RWPE2 (cell line): ENCODE measurements around the gene ARFGEF3.

Experiments
- ATAC-seq: fragments of 200-7000 bp; cut with Tn5 transposase; 3 replicates; pipeline ENCODE4 v1.9.1; 2021; ENCODE audit warnings: low read depth
- DNase-seq: peaks from one replicate; pipeline ENCODE4 v3.0.0-alpha.2; 2020; ENCODE audit warnings: low spot score
- H3K27ac ChIP-seq: fragments of 450-650 bp; 2 replicates; pipeline ENCODE4 v1.5.1; 2017; ENCODE audit warnings: mild to moderate bottlenecking; ENCODE audit not compliant: poor library complexity, severe bottlenecking
- H3K27me3 ChIP-seq: fragments of 250-450 bp; sonication (Bioruptor Pico); 2 replicates; pipeline ENCODE4 v1.5.1; 2021; ENCODE audit warnings: mild to moderate bottlenecking, moderate library complexity; ENCODE audit not compliant: insufficient read depth, poor library complexity, severe bottlenecking
- H3K36me3 ChIP-seq: fragments of 250-450 bp; sonication (Bioruptor Pico); 2 replicates; pipeline ENCODE4 v1.5.1; 2020; ENCODE audit warnings: low read depth, mild to moderate bottlenecking, moderate library complexity
- H3K4me1 ChIP-seq: fragments of 250-450 bp; sonication (Bioruptor Pico); 2 replicates; pipeline ENCODE4 v1.5.1; 2021; ENCODE audit warnings: mild to moderate bottlenecking, moderate library complexity; ENCODE audit not compliant: insufficient read depth, poor library complexity, severe bottlenecking
- H3K4me3 ChIP-seq: fragments of 250-450 bp; sonication (Bioruptor Pico); 2 replicates; pipeline ENCODE4 v1.5.1; 2021; ENCODE audit warnings: mild to moderate bottlenecking, moderate library complexity; ENCODE audit not compliant: severe bottlenecking
- H3K9me3 ChIP-seq: fragments of 250-450 bp; sonication (Bioruptor Pico); 2 replicates; pipeline ENCODE4 v1.5.1; 2021; ENCODE audit warnings: mild to moderate bottlenecking, moderate library complexity; ENCODE audit not compliant: severe bottlenecking
- TF ChIP-seq, protein P1 (sequence below): fragments of 450-650 bp; IDR thresholded peaks from one replicate; pipeline ENCODE4 v1.5.1; 2017; ENCODE audit warnings: mild to moderate bottlenecking, moderate library complexity; ENCODE audit not compliant: poor library complexity, severe bottlenecking

The ARFGEF3 gene

DNA sequence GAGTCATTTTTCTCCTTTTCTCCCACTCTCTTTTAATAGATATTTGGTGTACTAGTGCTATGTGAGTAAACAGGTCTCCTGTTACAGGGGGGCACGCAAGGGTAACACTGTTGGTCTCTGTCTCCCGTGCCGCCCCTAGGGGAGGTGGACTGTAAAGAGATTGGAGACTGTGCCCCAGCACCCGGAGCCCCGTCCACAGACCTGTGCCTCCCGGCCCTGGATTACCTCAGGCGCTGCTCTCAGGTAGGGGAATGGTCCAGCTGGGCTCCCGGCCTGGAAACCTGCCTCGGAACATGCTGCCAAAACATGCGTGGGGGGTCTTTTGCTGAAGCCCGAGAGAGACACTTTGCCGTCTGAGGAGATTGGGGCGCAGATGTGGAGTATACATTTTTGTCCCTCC is 149.5 kb downstream of the ARFGEF3 start:
- Histone ChIP-seq H3K4me3 (no peak overlapping the region), H3K9me3 (no peaks in the 10 kb centered on the region), H3K27ac (no peak overlapping the region), H3K36me3 (no peaks in the 10 kb centered on the region), H3K4me1 (no peaks in the 10 kb centered on the region), H3K27me3 (no peaks in the 10 kb centered on the region)
- DNase-seq (no peak), ATAC-seq (no peak)
- TF ChIP-seq, protein P1, sequence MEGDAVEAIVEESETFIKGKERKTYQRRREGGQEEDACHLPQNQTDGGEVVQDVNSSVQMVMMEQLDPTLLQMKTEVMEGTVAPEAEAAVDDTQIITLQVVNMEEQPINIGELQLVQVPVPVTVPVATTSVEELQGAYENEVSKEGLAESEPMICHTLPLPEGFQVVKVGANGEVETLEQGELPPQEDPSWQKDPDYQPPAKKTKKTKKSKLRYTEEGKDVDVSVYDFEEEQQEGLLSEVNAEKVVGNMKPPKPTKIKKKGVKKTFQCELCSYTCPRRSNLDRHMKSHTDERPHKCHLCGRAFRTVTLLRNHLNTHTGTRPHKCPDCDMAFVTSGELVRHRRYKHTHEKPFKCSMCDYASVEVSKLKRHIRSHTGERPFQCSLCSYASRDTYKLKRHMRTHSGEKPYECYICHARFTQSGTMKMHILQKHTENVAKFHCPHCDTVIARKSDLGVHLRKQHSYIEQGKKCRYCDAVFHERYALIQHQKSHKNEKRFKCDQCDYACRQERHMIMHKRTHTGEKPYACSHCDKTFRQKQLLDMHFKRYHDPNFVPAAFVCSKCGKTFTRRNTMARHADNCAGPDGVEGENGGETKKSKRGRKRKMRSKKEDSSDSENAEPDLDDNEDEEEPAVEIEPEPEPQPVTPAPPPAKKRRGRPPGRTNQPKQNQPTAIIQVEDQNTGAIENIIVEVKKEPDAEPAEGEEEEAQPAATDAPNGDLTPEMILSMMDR = no peak

DNA sequence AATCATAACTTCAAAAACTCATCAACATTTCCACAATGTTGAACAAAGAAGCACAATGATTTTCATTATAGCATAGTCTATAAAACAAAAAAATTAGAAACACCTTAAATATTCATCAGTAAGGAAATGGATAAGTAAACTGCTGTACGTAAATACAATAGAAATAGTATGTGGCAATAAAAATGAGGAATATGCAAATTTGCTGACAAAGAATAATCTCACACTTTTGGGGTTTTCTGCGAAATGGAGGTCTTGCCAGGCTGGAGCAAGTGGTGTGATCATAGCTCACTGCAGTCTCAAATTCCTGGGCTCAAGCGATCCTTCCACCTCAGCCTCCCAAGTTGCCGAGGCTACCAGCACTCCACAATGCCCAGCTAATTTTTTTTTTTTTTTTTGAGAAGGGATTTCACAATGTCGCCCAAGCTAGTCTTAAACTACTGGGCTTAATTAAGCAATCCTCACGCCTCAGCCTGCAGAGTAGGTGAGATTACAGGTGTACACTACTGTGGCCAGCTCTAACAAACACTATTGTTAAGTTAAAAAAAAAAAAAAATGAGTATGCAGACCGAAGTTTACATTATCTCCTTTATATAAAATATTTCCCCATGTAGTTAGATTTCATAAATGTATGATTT is 157.1 kb downstream of the ARFGEF3 start:
- Histone ChIP-seq H3K4me3 (no peak overlapping the region), H3K36me3 (no peaks in the 10 kb centered on the region), H3K4me1 (no peaks in the 10 kb centered on the region), H3K9me3 (no peaks in the 10 kb centered on the region), H3K27ac (no peak overlapping the region), H3K27me3 (no peaks in the 10 kb centered on the region)
- no peak for DNase-seq
- ATAC-seq = no peak
- TF ChIP-seq, protein P1 = no peak

DNA sequence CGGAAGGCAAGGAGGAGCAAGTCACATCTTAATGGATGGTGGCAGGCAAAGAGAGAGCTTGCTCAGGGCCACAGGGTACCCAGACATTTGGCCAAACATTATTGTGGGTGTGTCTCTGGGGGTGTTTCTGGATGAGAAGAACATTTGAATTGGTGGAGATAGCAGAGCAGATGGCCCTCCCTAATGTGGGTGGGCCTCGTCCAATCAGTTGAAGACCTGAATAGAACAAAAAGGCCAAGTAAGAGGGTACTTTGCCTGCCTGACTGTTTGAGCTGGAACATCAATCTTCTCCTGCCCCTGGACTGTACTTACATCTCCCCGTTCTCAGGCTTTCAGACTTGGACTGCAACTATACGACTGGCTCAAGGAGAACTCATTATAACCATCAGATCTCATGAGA is 160.2 kb downstream of the ARFGEF3 start:
- Histone ChIP-seq H3K4me1 (no peaks in the 10 kb centered on the region), H3K9me3 (no peaks in the 10 kb centered on the region), H3K4me3 (no peak overlapping the region), H3K36me3 (no peaks in the 10 kb centered on the region), H3K27me3 (no peaks in the 10 kb centered on the region), H3K27ac (no peak overlapping the region)
- TF ChIP-seq, protein P1 = no peak
- no peak for DNase-seq
- no peak for ATAC-seq

DNA sequence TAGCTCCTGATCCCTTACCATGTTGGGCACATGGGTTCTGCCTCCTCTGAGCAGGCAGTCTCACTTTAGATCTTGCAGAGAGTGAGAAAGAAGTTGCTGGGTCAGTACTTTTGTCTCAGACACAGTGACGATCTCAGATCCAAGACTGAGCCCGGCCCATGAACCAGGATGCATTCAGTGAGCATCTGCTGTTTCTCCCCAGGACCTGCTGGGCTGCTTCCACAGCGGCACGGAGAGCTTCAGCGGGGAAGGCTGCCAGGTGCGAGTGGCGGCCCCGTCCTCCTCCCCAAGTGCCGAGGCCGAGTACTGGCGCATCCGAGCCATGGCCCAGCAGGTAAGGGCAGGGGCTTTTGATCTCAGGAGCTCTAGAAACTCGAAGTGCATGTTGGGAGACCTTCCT is 162.1 kb downstream of the ARFGEF3 start:
- Histone ChIP-seq H3K36me3 (no peaks in the 10 kb centered on the region), H3K4me1 (no peaks in the 10 kb centered on the region), H3K9me3 (no peaks in the 10 kb centered on the region), H3K27ac (no peak overlapping the region), H3K4me3 (no peak overlapping the region), H3K27me3 (no peaks in the 10 kb centered on the region)
- TF ChIP-seq, protein P1 = no peak
- DNase-seq = no peak
- ATAC-seq = no peak

DNA sequence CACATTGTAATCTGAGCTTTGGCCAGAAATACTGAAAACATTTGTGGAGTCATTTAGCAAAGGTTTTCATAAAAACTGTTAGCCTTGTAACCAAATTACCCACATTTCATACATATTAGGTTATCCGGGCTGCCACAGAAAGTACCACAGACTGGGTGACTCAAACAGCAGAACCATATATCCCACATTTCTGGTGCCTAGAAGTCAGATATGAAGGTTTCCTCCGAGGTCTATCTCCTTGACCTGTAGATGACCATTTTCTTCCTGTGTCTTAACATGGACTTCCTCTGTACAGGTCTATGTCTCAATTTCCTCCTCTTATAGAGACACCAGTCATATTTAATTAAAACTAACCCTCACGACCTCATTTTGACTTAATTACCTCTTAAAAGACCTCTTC is 166.5 kb downstream of the ARFGEF3 start:
- no peak for DNase-seq
- Histone ChIP-seq H3K36me3 (no peaks in the 10 kb centered on the region), H3K27ac (no peak overlapping the region), H3K9me3 (no peaks in the 10 kb centered on the region), H3K4me1 (no peaks in the 10 kb centered on the region), H3K4me3 (no peak overlapping the region), H3K27me3 (no peaks in the 10 kb centered on the region)
- TF ChIP-seq, protein P1 = no peak
- ATAC-seq = no peak
